ENCODE data around the gene DLG2.

The DLG2 gene

DNA sequence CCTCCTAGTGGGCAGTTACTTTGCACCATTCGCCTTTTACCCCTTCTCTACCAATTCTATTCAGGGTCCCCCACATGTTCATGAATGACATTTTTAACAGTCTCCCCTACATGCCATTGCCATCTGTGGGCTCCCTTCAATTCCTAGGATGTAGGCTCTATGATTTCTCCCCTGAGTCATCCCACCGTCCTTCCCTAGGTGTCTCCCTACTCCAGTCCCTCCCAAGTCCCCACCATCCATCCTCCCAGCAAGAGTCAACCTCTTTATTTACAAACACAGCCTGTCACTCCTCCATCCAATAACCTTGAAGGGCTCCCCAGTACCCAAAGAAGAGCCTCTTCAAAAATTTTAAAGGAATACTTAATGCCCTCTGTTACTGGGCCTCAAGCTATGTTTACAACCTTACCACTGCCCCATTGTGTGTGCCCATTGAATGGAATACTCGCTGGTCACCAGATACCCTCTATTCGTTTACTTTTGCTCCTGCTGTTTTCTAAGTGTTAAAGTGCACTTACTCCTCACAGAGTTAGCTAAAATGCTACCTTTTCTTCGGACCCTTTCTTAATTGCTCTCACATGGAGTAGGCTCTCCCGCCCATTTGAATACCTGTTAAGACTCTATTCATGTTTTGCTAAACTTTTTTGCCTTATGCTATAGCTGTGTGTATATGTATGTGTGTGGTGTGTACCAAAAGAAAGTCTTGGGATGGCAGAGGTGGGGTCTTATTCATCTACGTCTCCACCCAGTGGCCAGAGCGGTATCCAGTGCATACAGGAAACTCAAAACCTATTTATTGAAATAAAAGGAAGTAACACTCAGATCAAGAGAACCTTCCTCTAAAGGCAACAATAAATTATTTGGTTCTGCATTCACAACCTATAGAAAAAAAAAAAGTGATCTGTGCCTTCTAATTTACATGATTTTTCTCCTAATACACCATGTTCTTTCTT is 2105.2 kb downstream of the DLG2 start:
- DNase-seq (ENCODE audit: low read depth) = peak; percentile 2

DNA sequence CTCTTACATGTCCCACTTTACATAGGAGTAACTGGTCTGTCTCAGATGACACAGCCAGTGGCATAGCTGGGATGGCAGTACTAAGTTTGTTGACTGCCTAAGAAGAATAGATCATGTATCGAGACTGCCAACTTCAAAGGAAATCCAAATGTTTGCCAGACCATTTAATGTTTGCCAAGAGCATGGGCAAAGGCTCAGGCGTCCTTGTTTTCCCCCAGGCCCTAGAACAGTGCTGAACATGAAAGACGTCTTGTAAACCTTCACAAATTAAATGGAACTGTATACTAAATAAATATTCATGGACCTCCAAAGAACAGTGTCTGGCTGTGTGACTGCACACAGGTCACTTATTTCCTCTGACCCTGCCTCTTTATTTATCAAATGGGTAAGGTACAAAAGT is 2106.3 kb downstream of the DLG2 start:
- DNase-seq (ENCODE audit: low read depth) = no peak

DNA sequence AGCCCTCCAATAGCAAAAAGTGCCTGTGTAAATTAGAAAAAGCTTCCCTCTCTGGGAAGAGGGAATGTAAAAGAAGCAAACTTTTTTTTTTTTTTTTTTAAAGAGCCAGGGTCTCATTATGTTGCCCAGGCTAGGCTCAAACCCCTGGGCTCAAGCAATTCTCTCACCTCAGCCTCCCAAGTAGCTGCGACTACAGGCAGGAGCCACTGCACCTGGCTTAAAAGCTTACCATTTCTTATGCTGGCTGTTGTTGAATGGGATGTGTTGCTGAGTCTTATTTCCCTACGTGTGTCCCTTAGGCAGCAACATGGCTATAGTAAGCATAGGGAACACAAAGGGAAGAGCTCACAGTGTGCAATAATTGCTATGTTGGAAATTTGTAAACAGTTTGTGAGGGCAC is 2115.5 kb downstream of the DLG2 start:
- no peak for DNase-seq (ENCODE audit: low read depth)

DNA sequence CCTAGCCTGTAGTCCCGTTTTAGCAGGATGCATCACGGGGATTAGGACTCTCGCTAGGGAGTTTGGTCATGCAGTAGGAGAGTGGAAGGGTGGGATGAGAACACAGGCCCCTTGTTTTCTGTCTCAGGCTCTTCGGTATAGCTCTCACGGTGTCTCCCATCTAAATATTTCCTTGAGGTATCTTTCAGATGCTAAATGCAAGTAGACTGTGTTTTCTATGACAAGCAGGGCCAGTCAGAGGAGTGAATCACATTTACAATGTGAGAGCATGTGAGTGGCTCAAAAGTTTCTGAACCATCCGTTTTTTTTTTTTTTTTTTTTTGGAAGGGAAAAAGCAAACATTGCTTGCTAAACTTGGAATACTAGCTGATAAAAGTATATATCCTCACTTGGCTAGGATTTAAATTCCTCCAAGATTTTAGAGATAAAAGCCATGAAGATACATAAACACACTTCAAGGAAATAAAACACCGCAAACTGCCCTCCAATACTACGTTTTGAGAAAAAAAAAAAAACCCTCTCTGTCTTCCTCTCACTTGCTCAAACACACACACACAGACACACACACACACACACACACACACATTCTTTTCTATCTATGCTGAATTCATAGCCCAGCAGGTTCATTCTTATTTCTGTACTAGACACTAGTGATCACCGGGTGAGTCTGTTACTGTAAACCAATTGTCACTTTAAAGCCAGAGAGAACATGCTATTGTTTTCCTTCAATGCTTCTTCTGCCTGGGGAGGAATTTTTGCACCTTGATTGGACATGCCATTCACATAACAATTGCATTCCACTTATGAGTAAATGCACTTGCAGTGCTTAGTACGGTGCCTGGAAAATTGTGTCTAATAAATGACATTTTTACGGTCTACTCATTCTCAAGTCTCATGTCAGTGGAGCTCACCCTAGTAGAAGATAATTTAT is 2116.3 kb downstream of the DLG2 start:
- no peak for DNase-seq (ENCODE audit: low read depth)

DNA sequence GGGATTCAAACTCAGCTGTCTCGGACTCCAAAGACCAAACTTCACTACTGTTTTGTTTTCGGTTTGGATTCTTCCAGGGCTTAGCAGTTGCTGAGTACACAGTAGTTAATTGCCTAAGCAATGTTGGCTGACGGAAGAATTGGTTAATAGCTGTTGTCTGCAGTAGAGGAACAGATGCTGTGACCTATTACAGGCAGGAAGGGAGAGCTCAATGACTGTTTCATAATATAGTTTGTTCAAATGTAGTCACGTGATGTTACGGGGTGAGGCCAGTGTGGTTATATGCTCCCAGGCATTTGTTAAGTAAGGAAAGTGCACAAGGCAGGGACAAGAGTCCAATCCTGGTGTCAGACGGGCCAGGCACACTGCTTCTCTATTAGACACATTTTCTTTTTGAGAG is 2118.3 kb downstream of the DLG2 start:
- no peak for DNase-seq (ENCODE audit: low read depth)

DNA sequence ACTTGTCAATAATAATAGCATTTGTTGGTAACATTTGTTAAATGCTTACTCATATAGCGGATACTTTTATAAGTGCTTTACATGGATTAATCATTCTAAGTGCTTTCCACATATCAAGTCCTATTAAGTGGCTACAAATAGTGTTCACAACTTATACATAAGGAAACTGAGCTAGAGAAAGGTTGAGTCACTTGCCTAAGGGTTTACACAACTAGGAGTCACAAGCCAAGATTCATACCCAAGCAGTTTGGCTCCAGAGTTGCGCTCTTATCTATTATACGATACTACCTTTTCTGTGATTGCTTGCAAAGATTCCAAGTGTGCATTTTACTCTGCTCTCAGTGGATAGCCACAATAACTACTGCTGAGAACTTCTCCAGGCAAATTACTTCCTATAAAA is 2125.1 kb downstream of the DLG2 start:
- no peak for DNase-seq (ENCODE audit: low read depth)

DNA sequence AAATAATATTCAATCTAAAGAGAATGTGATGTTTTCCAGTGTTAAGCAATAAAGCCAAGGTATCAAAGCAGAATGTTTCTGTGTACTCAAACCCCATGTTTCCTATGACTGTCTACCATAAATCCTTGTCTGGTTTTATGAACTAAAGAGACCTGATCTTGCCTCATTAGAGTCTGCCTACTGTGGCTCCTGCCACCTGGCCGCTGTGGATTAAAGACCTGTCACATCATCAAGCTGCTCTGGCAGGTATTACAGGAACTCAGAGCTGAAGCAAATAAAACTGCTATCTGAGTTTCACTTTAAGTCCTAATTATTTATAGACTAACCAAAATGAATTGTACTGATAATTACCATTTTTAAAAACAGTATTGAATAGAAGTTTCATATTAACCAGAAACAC is 2133.2 kb downstream of the DLG2 start:
- no peak for DNase-seq (ENCODE audit: low read depth)

DNA sequence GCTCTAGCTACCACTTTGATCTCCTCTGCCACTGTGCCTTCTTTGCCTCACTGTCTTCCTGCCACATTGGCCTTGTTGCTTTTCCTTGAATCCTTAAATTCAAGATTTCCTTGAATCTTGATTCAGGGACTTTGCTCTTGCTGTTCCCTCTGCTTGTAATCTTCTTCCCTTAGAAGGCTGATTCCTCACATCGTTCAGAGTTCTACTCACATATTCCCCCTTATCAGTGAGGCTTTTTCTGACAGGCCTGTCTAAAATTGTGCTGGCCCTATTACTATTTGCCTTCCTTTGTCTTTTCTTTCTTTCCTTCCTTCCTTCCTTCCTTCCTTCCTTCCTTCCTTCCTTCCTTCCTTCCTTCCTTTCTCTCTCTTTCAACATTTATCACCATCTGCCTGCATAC is 2134.1 kb downstream of the DLG2 start:
- no peak for DNase-seq (ENCODE audit: low read depth)

DNA sequence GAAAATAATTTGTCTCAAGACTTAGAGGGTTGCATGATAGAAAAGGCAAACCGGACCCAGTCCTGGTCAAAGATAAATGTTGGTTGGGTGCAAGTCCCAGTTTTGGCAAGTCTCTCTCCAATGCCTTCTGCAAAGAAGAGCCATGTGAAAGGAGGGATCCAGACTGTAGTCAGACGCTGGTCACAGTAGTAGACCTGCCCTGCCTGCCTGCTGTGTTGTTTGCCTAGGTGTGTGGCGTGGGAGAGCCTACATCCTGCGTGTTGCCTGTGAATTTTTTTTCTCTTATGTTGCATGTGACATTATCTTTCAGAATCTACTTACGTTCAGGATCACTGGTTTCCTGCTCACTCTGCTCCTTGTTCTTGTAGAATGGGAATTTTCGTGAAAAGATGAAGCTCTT is 2143.3 kb downstream of the DLG2 start:
- DNase-seq (ENCODE audit: low read depth) = no peak

DNA sequence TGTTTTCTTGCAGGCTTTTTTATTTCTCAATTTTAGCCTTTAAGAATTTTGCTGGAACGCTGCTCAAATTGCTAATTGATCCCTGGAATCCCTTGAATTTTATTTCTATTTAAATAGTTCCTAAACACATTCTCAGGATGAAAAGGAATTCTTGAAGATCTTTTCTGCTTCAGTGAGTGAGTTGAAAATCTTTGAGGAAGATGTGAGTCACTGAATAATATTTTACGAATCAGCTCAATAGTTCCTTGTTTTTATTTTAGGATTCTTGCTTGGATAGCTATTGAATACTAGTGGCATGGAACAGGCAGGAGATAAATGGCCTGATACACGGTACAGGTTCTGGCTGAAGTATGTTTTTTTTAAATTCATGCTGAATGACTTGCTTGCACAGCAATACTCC is 2146.3 kb downstream of the DLG2 start:
- DNase-seq (ENCODE audit: low read depth) = no peak

DNA sequence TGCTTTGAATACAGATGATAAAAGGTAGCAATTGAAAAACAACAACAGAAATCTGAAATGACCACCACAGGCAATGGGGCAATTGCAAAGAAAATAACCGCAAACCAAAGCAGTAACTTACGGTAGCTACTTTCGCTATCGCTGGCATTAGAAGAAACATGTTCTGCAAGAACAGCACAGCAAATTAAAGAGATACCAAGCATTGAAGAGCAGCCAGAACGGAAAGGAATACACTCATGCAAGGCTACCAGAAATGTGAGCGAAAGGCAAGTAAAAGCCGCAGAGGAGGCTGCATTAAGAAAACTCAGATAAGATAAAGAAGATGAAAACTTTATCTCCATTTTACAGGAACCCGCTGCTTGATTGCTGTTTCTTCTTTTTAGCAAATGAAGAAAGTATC is 2146.9 kb downstream of the DLG2 start:
- no peak for DNase-seq (ENCODE audit: low read depth)

DNA sequence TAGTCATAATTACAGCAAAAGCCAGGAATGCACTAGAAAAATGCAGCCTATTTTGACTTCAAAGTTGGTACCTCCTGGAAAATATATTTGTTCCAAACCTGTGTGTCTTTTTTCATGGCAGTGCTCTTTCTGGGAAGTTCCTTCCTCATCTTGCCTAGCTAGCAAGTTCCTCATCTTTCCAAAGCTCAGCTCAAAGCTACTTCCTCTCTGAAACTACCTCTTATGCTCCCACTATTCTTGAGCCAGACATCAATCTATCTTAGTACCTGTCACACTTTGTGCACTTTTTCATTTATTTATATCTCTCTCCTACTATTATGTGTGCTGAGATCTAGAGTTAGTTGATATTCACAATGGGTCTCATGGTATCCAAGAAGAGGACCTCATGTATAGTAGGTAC is 2149.4 kb downstream of the DLG2 start:
- no peak for DNase-seq (ENCODE audit: low read depth)

DNA sequence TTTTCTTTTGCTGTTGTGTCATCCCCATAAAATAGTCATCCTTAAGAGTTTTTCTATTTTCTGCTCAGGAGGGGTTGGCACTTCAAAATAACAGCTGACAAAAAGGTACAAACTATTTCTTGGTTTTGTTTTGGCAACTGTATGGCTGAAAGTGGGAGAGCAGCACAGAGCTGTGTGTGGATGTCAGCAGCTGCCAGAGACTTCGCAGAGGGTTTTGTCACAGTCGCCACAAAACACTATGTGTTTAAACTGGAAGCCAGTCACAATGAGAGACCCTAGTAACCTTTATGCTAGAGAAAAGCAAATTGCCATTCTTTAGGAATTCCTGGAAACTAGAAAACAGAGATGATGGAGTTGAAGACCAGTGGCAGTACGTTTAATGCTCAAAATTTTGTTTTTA is 2151.4 kb downstream of the DLG2 start:
- DNase-seq (ENCODE audit: low read depth) = no peak

DNA sequence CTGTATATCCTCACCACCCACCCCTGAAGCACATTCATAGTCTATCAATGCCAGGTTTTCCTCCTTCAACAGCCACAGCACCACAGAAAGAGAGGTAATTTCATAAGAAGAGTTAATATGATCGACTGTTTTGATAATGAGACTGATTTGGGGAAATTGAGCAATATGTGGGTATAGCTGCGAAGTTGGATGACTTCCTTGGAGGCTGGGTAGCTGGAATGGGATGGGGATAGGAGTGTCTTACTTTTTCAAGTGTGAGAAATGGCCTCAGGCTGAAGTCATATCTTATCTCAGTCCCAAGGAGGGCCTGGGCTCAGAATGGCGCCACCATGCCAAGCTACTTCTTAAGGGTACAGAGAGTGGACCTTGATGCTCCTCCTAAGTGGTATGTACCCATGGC is 2153.4 kb downstream of the DLG2 start:
- no peak for DNase-seq (ENCODE audit: low read depth)

DNA sequence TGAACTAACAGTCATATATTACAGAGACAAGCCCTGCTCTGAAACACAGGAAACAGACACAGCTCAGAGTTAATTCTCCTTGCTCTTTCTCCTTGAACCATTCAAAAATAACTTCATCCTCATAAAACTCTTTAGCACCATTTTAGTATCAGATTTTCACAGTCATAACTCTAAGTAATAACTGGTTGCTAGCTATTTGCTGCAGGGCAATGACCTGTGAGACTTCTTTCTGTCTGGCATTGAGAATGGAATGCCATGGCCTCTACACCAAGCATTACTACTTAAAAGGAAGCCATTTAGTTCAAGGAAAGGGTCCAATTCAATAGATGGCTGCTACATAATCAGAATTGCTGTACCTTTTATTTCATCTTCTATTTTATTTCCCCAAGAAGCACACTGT is 2154.3 kb downstream of the DLG2 start:
- DNase-seq (ENCODE audit: low read depth) = no peak

DNA sequence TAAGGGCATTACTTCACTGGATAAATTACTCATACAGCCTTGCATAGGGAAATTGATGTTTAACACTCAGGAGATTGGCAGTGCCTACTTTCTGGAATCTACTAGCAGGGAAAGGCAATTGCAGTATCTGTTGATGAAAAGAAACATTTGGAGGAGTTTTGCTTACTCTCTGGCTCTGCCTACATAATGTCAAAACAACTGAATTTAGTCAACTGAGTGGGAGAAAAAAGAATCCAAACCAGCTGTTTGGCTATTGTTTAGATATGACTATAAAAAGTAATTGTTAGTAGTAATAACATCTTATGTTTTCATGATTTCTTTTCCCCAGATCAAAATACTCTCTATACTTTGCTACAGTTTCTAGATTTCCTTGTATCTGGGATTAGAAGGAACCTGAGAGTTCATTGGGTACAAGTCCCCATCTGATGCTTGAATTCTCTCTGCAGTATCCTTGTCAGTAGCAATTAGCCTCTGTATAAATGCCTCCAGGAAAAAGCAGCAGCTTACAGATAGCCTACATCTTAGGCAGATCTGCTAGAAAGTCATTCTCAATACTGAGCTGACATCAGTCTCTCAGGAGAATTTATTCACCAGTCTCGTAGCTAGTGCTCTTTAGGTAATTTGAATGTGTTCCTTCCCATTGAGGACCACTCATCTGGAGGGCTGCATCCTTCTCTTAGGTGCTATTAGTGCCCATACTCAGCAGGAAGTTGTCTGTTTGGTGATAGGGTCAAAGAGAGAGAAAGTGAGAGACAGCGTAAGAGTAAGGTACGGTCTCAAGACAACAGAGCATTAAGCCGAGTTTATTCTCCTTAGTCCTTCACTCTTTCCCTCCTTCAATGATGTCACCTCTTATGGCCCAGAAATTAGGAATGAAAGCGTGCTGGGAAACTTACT is 2155.1 kb downstream of the DLG2 start:
- no peak for DNase-seq (ENCODE audit: low read depth)

DNA sequence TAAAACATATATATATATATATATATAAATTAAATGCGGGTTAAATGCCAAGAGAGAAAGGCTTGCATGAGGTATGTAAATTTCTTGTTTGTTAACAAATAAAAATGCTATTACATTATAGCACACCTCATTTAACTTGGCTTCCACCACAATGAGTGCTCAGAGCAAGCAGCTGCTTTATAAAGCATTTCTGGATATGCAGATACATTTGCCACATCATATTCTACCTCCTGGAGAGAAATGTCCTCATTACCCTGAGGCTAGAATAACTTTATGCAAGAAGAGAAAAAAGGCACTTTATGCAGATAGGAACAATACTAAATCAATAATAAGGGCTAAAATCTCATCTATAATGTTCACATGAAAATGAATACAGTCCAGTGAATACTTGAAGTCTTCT is 2159.3 kb downstream of the DLG2 start:
- no peak for DNase-seq (ENCODE audit: low read depth)

DNA sequence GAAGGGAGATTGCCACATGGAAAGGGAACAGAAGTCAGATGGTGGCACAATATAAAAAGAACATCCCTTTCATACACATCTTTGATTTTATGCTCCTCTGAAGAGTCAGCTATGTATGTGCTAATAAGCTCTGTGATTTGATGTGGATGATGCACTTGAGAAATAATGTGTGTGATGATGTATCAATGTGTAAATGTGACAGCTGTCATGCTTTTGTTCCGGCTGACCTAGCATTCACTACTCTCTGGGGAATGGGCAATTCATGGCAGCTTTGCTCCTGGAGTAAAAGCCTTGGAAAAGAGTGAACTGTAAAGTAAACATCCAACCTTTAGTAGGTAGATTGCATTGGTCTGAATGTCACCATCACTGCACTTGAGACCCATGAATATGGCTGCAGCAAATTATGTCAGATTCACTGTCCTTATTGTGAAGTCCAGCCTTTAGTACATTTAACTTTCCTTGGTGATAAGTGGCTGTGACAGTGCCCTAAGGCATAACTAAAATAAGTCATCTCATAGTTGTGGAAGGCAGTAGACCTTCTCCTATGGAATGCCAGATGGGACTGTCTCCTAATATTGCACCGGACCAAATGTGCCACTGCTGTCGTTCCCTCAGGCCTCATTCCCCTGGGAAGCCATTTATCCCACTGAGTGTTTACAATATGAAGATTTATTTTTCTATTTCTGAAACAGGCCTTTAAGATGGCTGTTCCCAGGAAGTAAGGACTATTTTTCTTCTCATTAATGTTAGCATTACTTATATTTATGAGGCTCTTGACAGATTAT is 2162.8 kb downstream of the DLG2 start:
- DNase-seq (ENCODE audit: low read depth) = no peak

DNA sequence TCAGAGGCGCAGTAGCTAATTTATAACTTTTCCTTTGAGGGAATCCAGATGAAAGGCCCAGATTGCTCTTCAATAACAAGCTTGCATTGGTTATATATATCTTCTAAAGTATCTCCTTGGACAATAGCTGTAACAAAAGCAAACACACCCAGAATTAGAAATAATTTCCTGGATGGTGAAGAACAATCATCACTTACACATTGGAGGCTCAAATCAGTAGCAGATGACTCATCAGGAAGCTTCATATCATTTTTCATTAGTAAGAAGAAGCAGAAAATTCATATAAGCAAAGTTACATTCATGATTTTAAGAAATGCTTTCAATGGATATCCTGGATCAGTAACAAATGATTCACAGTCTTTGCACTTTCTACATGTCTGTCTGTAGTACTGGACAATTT is 2167.3 kb downstream of the DLG2 start:
- no peak for DNase-seq (ENCODE audit: low read depth)

DNA sequence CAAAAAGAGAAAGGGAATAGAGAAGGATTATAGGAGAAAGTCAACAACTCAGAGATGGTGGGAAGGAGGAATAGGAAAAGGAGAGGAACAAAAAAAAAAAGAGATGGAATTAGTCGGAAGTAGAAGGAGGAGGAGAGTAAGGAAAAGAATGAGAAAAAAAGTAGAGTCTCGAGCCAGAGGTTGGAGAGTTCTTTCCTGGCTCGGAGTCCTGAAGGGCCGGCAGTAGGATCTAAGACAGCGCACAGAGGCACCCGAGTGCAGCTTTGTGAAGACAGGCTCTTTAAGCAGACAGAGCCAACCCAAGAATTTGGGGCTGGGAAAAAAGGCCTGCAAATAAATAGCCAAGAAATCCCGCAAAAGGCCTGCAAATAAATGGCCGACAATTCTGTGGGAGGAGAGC is 2170.6 kb downstream of the DLG2 start:
- DNase-seq (ENCODE audit: low read depth) = no peak

DNA sequence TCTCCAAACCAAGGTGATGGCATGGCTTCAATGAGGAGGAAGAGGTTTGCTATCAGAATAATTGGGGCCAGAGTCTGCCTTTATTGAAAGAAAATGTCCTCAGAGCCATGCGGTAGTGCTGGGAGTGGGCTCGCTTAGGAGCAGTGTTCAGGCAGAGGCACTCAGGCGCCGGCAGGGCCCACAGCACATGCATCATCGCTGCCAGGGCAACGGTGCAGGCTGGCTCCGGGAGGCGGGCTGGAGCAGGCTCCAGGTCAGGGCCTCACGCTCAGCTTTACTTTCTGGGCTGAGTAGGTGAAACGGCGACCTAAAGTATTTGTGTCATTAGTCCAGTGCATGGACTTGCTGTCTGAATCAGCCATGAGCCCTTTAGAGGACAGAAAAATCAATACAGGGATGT is 2171.1 kb downstream of the DLG2 start:
- DNase-seq (ENCODE audit: low read depth) = no peak

Measured in stromal cell of bone marrow (primary cell).